ENCODE data around the gene CD200. TPM values are rescaled to one million over a fixed set of nuclear protein-coding genes. Genes with fewer than 3 reads are reported as not detected.

The CD200 gene
- total and polyA plus RNA-seq, 2 of the 4 experiments (the other 2 are of a cell fraction): 1.1 to 1.7 TPM

DNA sequence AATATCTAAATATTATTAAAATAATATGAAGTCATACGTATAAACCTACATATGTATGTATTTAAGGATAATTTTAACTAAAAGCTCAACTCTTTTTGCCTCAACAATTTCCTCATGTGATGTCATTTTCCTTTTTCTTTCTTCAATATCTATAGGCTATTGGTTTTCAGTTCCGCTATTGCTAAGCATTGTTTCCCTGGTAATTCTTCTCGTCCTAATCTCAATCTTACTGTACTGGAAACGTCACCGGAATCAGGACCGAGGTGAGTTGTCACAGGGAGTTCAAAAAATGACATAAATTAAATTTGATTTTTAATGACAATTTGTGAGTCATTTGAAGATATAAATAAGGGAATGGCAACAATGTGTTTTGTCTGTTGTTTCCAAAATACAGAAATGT is 16.6 kb downstream of the CD200 start:
- Histone ChIP-seq H3K36me3 (ENCODE audit: control insufficient read depth, insufficient read depth, low read length) (peaks cover 2% of the 10 kb centered on the region; the same call in 1 of the 2 replicates), H3K4me1 (ENCODE audit: control insufficient read depth, insufficient read depth, low read length) (peaks cover 2% of the 10 kb centered on the region; the same call in 1 of the 2 replicates), H3K9me1 (ENCODE audit: insufficient read depth, low read length) (no peaks in the 10 kb centered on the region), H2AFZ (replicated peaks; ENCODE audit: low read length, poor library complexity) (no peak overlapping the region), H3K56ac (ENCODE audit: extremely low read depth, insufficient read depth, low read length) (no peak overlapping the region), H4K8ac (ENCODE audit: low read depth in 2 of 2, low read length in 2 of 2) (no peak overlapping the region), H3K27ac (ENCODE audit: insufficient read depth, low read length) (no peak overlapping the region), H2BK15ac (ENCODE audit: low read depth, low read length) (no peak overlapping the region), H3K18ac (ENCODE audit: low read depth, low read length) (no peak overlapping the region), H3K9ac (ENCODE audit: low read depth, low read length) (no peak overlapping the region), H3K79me1 (ENCODE audit: low read depth in 1 of 2, low read length in 2 of 2) (no peaks in the 10 kb centered on the region), H3K4ac (ENCODE audit: low read depth, low read length) (no peak overlapping the region), H2BK120ac (ENCODE audit: low read depth, low read length) (no peak overlapping the region), H3K4me3 (ENCODE audit: insufficient read depth, low read depth, low read length) (no peak overlapping the region), H3K27me3 (ENCODE audit: control insufficient read depth, insufficient read depth, low read length) (peaks cover 7% of the 10 kb centered on the region), H3K9me3 (ENCODE audit: control insufficient read depth, insufficient read depth, low read length) (no peaks in the 10 kb centered on the region), H3K23ac (ENCODE audit: low read depth, low read length) (no peak overlapping the region), H4K20me1 (ENCODE audit: insufficient read depth, low read length) (no peaks in the 10 kb centered on the region), H3K14ac (replicated peaks; ENCODE audit: low read depth, low read length) (no peak overlapping the region), H4K5ac (ENCODE audit: low read depth, low read length) (no peak overlapping the region), H2AK5ac (ENCODE audit: low read depth, low read length) (no peak overlapping the region), H3K4me2 (ENCODE audit: low read depth, low read length) (no peak overlapping the region), H2BK20ac (ENCODE audit: low read depth, low read length) (no peak overlapping the region), H4K91ac (ENCODE audit: insufficient read depth, low read depth, low read length) (no peak overlapping the region), H2AK9ac (replicated peaks; ENCODE audit: low read depth, low read length, poor library complexity) (no peak overlapping the region), H2BK5ac (ENCODE audit: low read depth, low read length, poor library complexity, severe bottlenecking) (no peak overlapping the region)
- BruUV-seq (replicated peaks): no TSS peak
- dilution Hi-C loops (cut with HindIII; ENCODE audit: low sequenced_read_pairs, unreplicated experiment): no loop called here
- WGBS, 2 experiments (ENCODE audit: extremely low coverage in 2 of 2, insufficient read length in 1 of 2): no CpG with 5 or more reads among the region's 6 CpGs
- no peak for TF ChIP-seq MXI1 (IDR thresholded peaks at IDR 0.05; ENCODE audit: borderline replicate concordance, low read depth, low read length)
- no peak for TF ChIP-seq CEBPB (IDR thresholded peaks at IDR 0.05; ENCODE audit: low read depth, low read length)
- TF ChIP-seq SMC3 (IDR thresholded peaks at IDR 0.05; ENCODE audit: low read depth, low read length): no peak
- TF ChIP-seq RAD21 (IDR thresholded peaks at IDR 0.05; ENCODE audit: low read length): no peak
- TF ChIP-seq MAZ (IDR thresholded peaks at IDR 0.05; ENCODE audit: borderline replicate concordance, low read depth, low read length): no peak
- no peak for TF ChIP-seq BHLHE40 (IDR thresholded peaks at IDR 0.05; ENCODE audit: low read depth, low read length)
- TF ChIP-seq, protein P1, sequence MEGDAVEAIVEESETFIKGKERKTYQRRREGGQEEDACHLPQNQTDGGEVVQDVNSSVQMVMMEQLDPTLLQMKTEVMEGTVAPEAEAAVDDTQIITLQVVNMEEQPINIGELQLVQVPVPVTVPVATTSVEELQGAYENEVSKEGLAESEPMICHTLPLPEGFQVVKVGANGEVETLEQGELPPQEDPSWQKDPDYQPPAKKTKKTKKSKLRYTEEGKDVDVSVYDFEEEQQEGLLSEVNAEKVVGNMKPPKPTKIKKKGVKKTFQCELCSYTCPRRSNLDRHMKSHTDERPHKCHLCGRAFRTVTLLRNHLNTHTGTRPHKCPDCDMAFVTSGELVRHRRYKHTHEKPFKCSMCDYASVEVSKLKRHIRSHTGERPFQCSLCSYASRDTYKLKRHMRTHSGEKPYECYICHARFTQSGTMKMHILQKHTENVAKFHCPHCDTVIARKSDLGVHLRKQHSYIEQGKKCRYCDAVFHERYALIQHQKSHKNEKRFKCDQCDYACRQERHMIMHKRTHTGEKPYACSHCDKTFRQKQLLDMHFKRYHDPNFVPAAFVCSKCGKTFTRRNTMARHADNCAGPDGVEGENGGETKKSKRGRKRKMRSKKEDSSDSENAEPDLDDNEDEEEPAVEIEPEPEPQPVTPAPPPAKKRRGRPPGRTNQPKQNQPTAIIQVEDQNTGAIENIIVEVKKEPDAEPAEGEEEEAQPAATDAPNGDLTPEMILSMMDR (conservative IDR thresholded peaks at IDR 0.05; ENCODE audit: low read depth, low read length): no peak
- no peak for TF ChIP-seq RFX5 (IDR thresholded peaks at IDR 0.05; ENCODE audit: low read depth, low read length)
- no peak for TF ChIP-seq FOS (IDR thresholded peaks at IDR 0.05; ENCODE audit: low read depth, low read length)
- no peak for TF ChIP-seq MAFK (IDR thresholded peaks at IDR 0.05; ENCODE audit: low read depth, low read length)
- TF ChIP-seq NFE2L2 (IDR thresholded peaks at IDR 0.05; ENCODE audit: low read depth, low read length): no peak
- no peak for TF ChIP-seq POLR2A (IDR thresholded peaks at IDR 0.05; ENCODE audit: low read depth, low read length)
- no peak for TF ChIP-seq CHD1 (IDR thresholded peaks at IDR 0.05; ENCODE audit: low read depth, low read length)
- TF ChIP-seq, protein P2, sequence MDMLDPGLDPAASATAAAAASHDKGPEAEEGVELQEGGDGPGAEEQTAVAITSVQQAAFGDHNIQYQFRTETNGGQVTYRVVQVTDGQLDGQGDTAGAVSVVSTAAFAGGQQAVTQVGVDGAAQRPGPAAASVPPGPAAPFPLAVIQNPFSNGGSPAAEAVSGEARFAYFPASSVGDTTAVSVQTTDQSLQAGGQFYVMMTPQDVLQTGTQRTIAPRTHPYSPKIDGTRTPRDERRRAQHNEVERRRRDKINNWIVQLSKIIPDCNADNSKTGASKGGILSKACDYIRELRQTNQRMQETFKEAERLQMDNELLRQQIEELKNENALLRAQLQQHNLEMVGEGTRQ (IDR thresholded peaks at IDR 0.05; ENCODE audit: low read depth, low read length): no peak
- no peak for TF ChIP-seq RCOR1 (IDR thresholded peaks at IDR 0.05; ENCODE audit: insufficient replicate concordance, low read length)
- TF ChIP-seq, protein P3, sequence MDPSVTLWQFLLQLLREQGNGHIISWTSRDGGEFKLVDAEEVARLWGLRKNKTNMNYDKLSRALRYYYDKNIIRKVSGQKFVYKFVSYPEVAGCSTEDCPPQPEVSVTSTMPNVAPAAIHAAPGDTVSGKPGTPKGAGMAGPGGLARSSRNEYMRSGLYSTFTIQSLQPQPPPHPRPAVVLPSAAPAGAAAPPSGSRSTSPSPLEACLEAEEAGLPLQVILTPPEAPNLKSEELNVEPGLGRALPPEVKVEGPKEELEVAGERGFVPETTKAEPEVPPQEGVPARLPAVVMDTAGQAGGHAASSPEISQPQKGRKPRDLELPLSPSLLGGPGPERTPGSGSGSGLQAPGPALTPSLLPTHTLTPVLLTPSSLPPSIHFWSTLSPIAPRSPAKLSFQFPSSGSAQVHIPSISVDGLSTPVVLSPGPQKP (IDR thresholded peaks at IDR 0.05; ENCODE audit: borderline replicate concordance, low read depth, low read length): no peak
- POLR2A ChIA-PET (ENCODE audit: unreplicated experiment): no interaction called here
- no peak for DNase-seq
- in situ Hi-C loops (cut with MboI; ENCODE audit: low sequenced_read_pairs): no loop called here
- no peak for ATAC-seq (ENCODE audit: low read depth)
- CTCF ChIA-PET: no interaction called here
- intact Hi-C loops (cut with micrococcal nuclease): no loop called here

Data from IMR-90 (cell line).